SK-N-SH (cell line): Measurements from ENCODE around the gene FZR1.

ENCODE experiments used
- EZH2phosphoT487 ChIP-seq: fragments of 200-600 bp; sonication (generic); IDR thresholded peaks from 2 replicates; pipeline ENCODE4 v1.6.1; 2017; ENCODE audit warnings: low read depth, mixed run types, mild to moderate bottlenecking, antibody characterized with exemption, moderate library complexity, borderline replicate concordance
- FOXM1 ChIP-seq: IDR thresholded peaks from 2 replicates; pipeline ENCODE4 v1.4.0; 2012; ENCODE audit warnings: low read depth, mild to moderate bottlenecking
- GABPA ChIP-seq: IDR thresholded peaks from 2 replicates; pipeline ENCODE4 v1.4.0; 2012; ENCODE audit warnings: low read depth, mild to moderate bottlenecking
- TF ChIP-seq, protein P1 (sequence below): fragments of 150-350 bp; IDR thresholded peaks from 2 replicates; pipeline ENCODE4 v1.6.1; 2017; ENCODE audit warnings: antibody characterized with exemption, low read length, low read depth, borderline replicate concordance
- TF ChIP-seq, protein P2 (sequence below): fragments of 200-600 bp; sonication (generic); IDR thresholded peaks from 2 replicates; pipeline ENCODE4 v1.6.1; 2017; ENCODE audit warnings: antibody characterized with exemption, mild to moderate bottlenecking, moderate library complexity

DNA sequence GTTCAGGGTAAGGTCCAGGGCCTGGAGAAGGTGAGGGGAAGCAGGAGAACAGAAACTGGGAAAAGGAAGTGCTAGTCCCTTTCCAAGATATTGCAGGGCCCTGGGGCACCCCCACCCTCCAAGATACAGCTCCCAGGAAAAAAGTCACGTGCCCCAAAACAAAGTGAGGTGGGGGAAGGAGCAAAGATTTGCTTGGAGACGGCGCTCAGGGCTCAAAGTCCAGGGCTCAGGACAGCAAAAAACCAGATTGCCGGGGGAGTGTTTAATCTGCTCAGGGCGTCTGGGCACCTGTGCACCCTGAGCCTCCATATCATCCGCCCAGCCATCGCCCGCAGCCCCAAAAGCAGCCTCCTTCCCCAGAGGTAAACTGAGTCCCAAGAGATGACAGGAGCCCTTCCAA, 32.1 kb upstream of the FZR1 start:
- TF ChIP-seq, protein P1, sequence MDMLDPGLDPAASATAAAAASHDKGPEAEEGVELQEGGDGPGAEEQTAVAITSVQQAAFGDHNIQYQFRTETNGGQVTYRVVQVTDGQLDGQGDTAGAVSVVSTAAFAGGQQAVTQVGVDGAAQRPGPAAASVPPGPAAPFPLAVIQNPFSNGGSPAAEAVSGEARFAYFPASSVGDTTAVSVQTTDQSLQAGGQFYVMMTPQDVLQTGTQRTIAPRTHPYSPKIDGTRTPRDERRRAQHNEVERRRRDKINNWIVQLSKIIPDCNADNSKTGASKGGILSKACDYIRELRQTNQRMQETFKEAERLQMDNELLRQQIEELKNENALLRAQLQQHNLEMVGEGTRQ, result no peak
- TF ChIP-seq, protein P2, sequence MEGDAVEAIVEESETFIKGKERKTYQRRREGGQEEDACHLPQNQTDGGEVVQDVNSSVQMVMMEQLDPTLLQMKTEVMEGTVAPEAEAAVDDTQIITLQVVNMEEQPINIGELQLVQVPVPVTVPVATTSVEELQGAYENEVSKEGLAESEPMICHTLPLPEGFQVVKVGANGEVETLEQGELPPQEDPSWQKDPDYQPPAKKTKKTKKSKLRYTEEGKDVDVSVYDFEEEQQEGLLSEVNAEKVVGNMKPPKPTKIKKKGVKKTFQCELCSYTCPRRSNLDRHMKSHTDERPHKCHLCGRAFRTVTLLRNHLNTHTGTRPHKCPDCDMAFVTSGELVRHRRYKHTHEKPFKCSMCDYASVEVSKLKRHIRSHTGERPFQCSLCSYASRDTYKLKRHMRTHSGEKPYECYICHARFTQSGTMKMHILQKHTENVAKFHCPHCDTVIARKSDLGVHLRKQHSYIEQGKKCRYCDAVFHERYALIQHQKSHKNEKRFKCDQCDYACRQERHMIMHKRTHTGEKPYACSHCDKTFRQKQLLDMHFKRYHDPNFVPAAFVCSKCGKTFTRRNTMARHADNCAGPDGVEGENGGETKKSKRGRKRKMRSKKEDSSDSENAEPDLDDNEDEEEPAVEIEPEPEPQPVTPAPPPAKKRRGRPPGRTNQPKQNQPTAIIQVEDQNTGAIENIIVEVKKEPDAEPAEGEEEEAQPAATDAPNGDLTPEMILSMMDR, result no peak
- no peak for TF ChIP-seq EZH2phosphoT487
- no peak for TF ChIP-seq FOXM1
- no peak for TF ChIP-seq GABPA
